OCI-LY1 (cell line): ENCODE measurements around the gene PIGB.

Experiments used
- H2AFZ ChIP-seq: fragments of 200-600 bp; sonication (generic), shearing (Covaris generic); 2 replicates; pipeline ENCODE4 v1.6.0; 2014; ENCODE audit warnings: antibody characterized with exemption, mild to moderate bottlenecking, low read length
- H3F3A ChIP-seq: fragments of 200-600 bp; sonication (generic), shearing (Covaris generic); 2 replicates; pipeline ENCODE4 v1.6.0; 2014; ENCODE audit warnings: mild to moderate bottlenecking, antibody characterized with exemption, low read length, moderate library complexity; ENCODE audit not compliant: insufficient read depth
- H3K27ac ChIP-seq: fragments of 200-600 bp; sonication (generic); 2 replicates; pipeline ENCODE4 v1.5.1; 2014; ENCODE audit warnings: low read length, mixed run types, mild to moderate bottlenecking, low read depth; ENCODE audit not compliant: poor library complexity, severe bottlenecking
- H3K27me3 ChIP-seq: fragments of 200-600 bp; sonication (generic); 2 replicates; pipeline ENCODE4 v1.6.0; 2014; ENCODE audit warnings: antibody characterized with exemption, mild to moderate bottlenecking, low read length, moderate library complexity; ENCODE audit not compliant: insufficient read depth
- H3K36me3 ChIP-seq: fragments of 200-600 bp; sonication (generic); 2 replicates; pipeline ENCODE4 v1.6.1; 2014; ENCODE audit warnings: mild to moderate bottlenecking, antibody characterized with exemption, low read length, moderate library complexity, mixed read lengths; ENCODE audit not compliant: insufficient read depth
- H3K4me1 ChIP-seq: fragments of 200-600 bp; sonication (generic); 2 replicates; pipeline ENCODE4 v1.5.1; 2014; ENCODE audit warnings: mild to moderate bottlenecking, low read length, moderate library complexity; ENCODE audit not compliant: insufficient read depth, severe bottlenecking
- H3K4me2 ChIP-seq: fragments of 200-600 bp; sonication (generic), shearing (Covaris generic); 2 replicates; pipeline ENCODE4 v1.6.1; 2014; ENCODE audit warnings: low read length
- H3K4me3 ChIP-seq: fragments of 200-600 bp; sonication (generic); 2 replicates; pipeline ENCODE4 v1.5.1; 2014; ENCODE audit warnings: low read length, low read depth, mild to moderate bottlenecking, mixed read lengths; ENCODE audit not compliant: poor library complexity, severe bottlenecking
- H3K79me2 ChIP-seq: fragments of 200-600 bp; shearing (Covaris generic); 2 replicates; pipeline ENCODE4 v1.6.1; 2016; ENCODE audit warnings: mixed run types, low read length, mixed read lengths; ENCODE audit not compliant: insufficient read depth
- H3K9ac ChIP-seq: fragments of 200-600 bp; sonication (generic), shearing (Covaris generic); 2 replicates; pipeline ENCODE4 v1.6.1; 2014; ENCODE audit warnings: mild to moderate bottlenecking, low read length, mixed read lengths
- H3K9me2 ChIP-seq: fragments of 200-600 bp; sonication (generic), shearing (Covaris generic); 2 replicates; pipeline ENCODE4 v1.6.1; 2014; ENCODE audit warnings: low read depth, mild to moderate bottlenecking, low read length, mixed read lengths
- H3K9me3 ChIP-seq: fragments of 200-600 bp; shearing (Covaris generic); 2 replicates; pipeline ENCODE4 v1.6.1; 2014; ENCODE audit warnings: low read length, mixed read lengths
- H4K20me1 ChIP-seq: fragments of 200-600 bp; sonication (generic), shearing (Covaris generic); 2 replicates; pipeline ENCODE4 v1.6.0; 2016; ENCODE audit warnings: mild to moderate bottlenecking, low read length; ENCODE audit not compliant: insufficient read depth
- EZH2 ChIP-seq: fragments of 200-600 bp; sonication (generic), shearing (Covaris generic); IDR thresholded peaks from 2 replicates; pipeline ENCODE4 v1.8.0; 2017; ENCODE audit warnings: borderline replicate concordance, mixed run types, mild to moderate bottlenecking, antibody characterized with exemption, low read length, moderate library complexity, mixed read lengths
- TF ChIP-seq, protein P1 (sequence below): fragments of 200-600 bp; sonication (generic), shearing (Covaris generic); IDR thresholded peaks from 2 replicates; pipeline ENCODE4 v1.5.1; 2017; ENCODE audit warnings: mild to moderate bottlenecking, antibody characterized with exemption, low read length, moderate library complexity, mixed read lengths

PIGB gene

DNA sequence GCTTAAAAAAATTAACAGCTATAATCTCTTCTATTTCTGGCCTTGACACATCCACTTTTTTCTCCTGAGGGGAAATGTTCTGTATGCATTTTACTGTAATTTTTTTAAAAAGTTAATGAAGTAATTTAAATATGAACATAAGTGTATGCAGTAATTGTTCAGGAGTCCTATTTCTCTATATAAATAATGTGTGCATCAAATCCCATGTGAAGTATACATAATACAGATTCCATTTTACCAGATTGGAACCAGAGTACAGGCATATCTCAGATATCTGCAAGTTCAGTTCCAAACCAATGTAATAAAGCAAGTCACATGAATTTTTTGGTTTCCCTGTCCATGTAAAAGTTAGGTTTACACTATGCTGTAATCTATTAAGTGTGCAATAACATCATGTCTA, 62.6 kb downstream of the PIGB start:
- Histone ChIP-seq H2AFZ (no peak overlapping the region), H3K9me3 (no peaks in the 10 kb centered on the region), H3F3A (no peaks in the 10 kb centered on the region), H3K36me3 (peaks cover 39% of the 10 kb centered on the region; the same call in 1 of the 2 replicates), H3K9ac (no peak overlapping the region), H3K4me2 (no peak overlapping the region), H3K9me2 (no peaks in the 10 kb centered on the region), H3K27me3 (no peaks in the 10 kb centered on the region), H3K79me2 (no peaks in the 10 kb centered on the region), H4K20me1 (no peaks in the 10 kb centered on the region), H3K4me3 (no peak overlapping the region), H3K4me1 (no peaks in the 10 kb centered on the region), H3K27ac (no peak overlapping the region)
- TF ChIP-seq, protein P1, sequence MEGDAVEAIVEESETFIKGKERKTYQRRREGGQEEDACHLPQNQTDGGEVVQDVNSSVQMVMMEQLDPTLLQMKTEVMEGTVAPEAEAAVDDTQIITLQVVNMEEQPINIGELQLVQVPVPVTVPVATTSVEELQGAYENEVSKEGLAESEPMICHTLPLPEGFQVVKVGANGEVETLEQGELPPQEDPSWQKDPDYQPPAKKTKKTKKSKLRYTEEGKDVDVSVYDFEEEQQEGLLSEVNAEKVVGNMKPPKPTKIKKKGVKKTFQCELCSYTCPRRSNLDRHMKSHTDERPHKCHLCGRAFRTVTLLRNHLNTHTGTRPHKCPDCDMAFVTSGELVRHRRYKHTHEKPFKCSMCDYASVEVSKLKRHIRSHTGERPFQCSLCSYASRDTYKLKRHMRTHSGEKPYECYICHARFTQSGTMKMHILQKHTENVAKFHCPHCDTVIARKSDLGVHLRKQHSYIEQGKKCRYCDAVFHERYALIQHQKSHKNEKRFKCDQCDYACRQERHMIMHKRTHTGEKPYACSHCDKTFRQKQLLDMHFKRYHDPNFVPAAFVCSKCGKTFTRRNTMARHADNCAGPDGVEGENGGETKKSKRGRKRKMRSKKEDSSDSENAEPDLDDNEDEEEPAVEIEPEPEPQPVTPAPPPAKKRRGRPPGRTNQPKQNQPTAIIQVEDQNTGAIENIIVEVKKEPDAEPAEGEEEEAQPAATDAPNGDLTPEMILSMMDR = no peak
- TF ChIP-seq EZH2 = no peak

DNA sequence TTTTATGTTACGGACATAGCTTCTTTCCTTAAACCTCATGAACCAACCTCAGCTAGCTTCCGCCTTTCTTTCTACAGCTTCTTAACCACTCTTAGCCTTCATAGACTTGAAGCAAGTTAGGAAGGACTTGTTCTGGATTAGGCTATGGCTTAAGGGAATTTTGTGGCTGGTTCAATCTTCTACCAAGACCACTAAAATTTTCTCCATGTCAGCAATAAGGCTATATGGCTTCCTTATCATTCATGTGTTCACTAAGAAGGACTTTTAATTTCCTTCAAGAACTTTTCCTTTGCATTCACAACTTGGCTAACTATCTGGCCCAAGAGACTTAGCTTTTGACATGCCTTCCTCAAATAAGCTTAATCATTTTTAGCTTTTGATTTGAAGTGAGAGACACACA, 64.7 kb downstream of the PIGB start:
- H3F3A ChIP-seq = no peaks in the 10 kb centered on the region
- H3K4me3 ChIP-seq = no peak overlapping the region
- H3K27ac ChIP-seq = no peak overlapping the region
- H3K9ac ChIP-seq = no peak overlapping the region
- peaks cover 35% of the 10 kb centered on the region for H3K36me3 ChIP-seq
- H3K9me3 ChIP-seq = no peaks in the 10 kb centered on the region
- TF ChIP-seq, protein P1 = no peak
- no peak for TF ChIP-seq EZH2
- H3K27me3 ChIP-seq = no peaks in the 10 kb centered on the region
- no peaks in the 10 kb centered on the region for H3K9me2 ChIP-seq
- H3K79me2 ChIP-seq = no peaks in the 10 kb centered on the region
- H2AFZ ChIP-seq = no peak overlapping the region
- no peak overlapping the region for H3K4me2 ChIP-seq
- no peaks in the 10 kb centered on the region for H3K4me1 ChIP-seq
- H4K20me1 ChIP-seq = no peaks in the 10 kb centered on the region

- Histone ChIP-seq H3K36me3 (peaks cover 30% of the 10 kb centered on the region), H4K20me1 (no peaks in the 10 kb centered on the region), H3K4me3 (no peak overlapping the region), H3K27me3 (no peaks in the 10 kb centered on the region), H3K4me1 (no peaks in the 10 kb centered on the region), H3F3A (no peaks in the 10 kb centered on the region), H3K27ac (no peak overlapping the region), H3K79me2 (no peaks in the 10 kb centered on the region), H3K9me3 (no peaks in the 10 kb centered on the region), H3K4me2 (no peak overlapping the region), H3K9me2 (no peaks in the 10 kb centered on the region), H2AFZ (no peak overlapping the region), H3K9ac (no peak overlapping the region)
- TF ChIP-seq EZH2 = no peak
- TF ChIP-seq, protein P1 = no peak
Observed at GRCh38 chr15:55387027-55387426, 68.0 kb downstream of the PIGB start.
